Skeletal muscle tissue (tissue), 4 donors: ENCODE measurements around the gene GCN1. TPM values are rescaled to one million over a fixed set of nuclear protein-coding genes. Genes with fewer than 3 reads are reported as not detected.

Experiments
- H3K27ac ChIP-seq: one replicate; pipeline ENCODE4 v1.7.0; 2013; ENCODE audit warnings: mild to moderate bottlenecking, low read depth, low read length, inconsistent platforms
- H3K27me3 ChIP-seq, 3 donors: one replicate each; pipeline ENCODE4 v1.7.0; 2013; ENCODE audit warnings: low read length in 3 of 3; ENCODE audit not compliant: control insufficient read depth in 3 of 3, insufficient read depth in 3 of 3
- H3K36me3 ChIP-seq, 3 donors: one replicate each; pipeline ENCODE4 v1.7.0; 2013; ENCODE audit warnings: low read length in 3 of 3; ENCODE audit not compliant: control insufficient read depth in 3 of 3, insufficient read depth in 3 of 3
- H3K4me1 ChIP-seq, 3 donors: one replicate each; pipeline ENCODE4 v1.7.0; 2013; ENCODE audit warnings: low read length in 3 of 3, mild to moderate bottlenecking in 3 of 3; ENCODE audit not compliant: control insufficient read depth in 3 of 3, insufficient read depth in 3 of 3
- H3K4me3 ChIP-seq, 3 donors: one replicate each; pipeline ENCODE4 v1.7.0; 2013; ENCODE audit warnings: low read length in 3 of 3
- H3K9ac ChIP-seq, 3 donors: one replicate each; pipeline ENCODE4 v1.7.0; 2013; ENCODE audit warnings: low read length in 3 of 3, mild to moderate bottlenecking in 3 of 3, moderate library complexity in 2 of 3, low read depth in 1 of 3
- H3K9me3 ChIP-seq, 3 donors: one replicate each; pipeline ENCODE4 v1.7.0; 2013; ENCODE audit warnings: low read length in 3 of 3; ENCODE audit not compliant: control insufficient read depth in 3 of 3
- total RNA-seq: library from RNA; depleted of rRNA; stranded (reverse); fragments of >200 nt; gene quantifications from one replicate; pipeline ENCODE4 v1.2.3, GENCODE V29; 2014
- donor health status: Osteomylitis.

The GCN1 gene
- total RNA-seq, 1 donor from 2014 or later: 87.2 TPM

GRCh38 chr12:120099738-120100137, 94.8 kb downstream of the GCN1 start:
- H3K9ac ChIP-seq: peak overlapping the region in 1 of 3 donors; percentile 25
- no peak overlapping the region for H3K4me3 ChIP-seq
- H3K9me3 ChIP-seq: no peaks in the 10 kb centered on the region
- H3K27ac ChIP-seq: peak overlapping the region; percentile 87
- H3K4me1 ChIP-seq: peaks cover 30 to 43% (median 41%) of the 10 kb centered on the region in 3 donors
- H3K36me3 ChIP-seq: peaks cover 29 to 44% (median 39%) of the 10 kb centered on the region in 3 donors
- no peaks in the 10 kb centered on the region for H3K27me3 ChIP-seq

GRCh38 chr12:120098756-120099470, 95.6 kb downstream of the GCN1 start:
- Histone ChIP-seq H3K9ac (no peak overlapping the region), H3K4me1 (peaks cover 33 to 46% (median 46%) of the 10 kb centered on the region in 3 donors), H3K27ac (no peak overlapping the region), H3K27me3 (no peaks in the 10 kb centered on the region), H3K4me3 (no peak overlapping the region), H3K9me3 (no peaks in the 10 kb centered on the region), H3K36me3 (peaks cover 33 to 45% (median 39%) of the 10 kb centered on the region in 3 donors)

DNA sequence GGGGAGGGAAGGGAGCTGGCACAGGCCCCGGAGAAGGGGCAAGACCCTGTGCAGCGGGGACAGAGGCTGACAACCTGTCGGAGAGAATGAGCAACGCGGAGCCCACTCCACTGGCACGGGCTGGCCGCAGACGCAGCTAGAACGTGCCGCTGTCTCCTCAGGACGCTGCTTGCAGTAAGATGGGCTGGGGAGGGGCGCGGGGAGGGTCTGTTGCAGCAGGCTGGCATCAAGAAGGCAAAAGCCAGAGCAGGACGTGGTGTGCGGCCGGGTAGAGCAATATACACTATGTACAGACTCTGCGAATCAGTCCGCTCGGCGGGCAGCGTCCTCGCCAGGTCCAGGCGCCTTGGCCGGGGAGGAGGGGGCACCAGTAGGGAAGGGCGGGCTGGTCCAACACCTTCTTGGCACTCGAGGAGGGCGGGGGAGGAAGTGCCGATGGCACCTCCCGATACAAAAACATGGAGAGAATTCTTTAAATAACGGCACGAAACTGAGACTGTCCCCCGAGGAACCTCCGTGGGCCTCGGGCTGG, 97.8 kb downstream of the GCN1 start:
- Histone ChIP-seq H3K4me1 (peaks cover 28 to 36% (median 32%) of the 10 kb centered on the region in 3 donors), H3K4me3 (no peak overlapping the region), H3K36me3 (peaks cover 25 to 30% (median 27%) of the 10 kb centered on the region in 3 donors), H3K27ac (no peak overlapping the region), H3K27me3 (no peaks in the 10 kb centered on the region), H3K9ac (no peak overlapping the region), H3K9me3 (no peaks in the 10 kb centered on the region)

DNA sequence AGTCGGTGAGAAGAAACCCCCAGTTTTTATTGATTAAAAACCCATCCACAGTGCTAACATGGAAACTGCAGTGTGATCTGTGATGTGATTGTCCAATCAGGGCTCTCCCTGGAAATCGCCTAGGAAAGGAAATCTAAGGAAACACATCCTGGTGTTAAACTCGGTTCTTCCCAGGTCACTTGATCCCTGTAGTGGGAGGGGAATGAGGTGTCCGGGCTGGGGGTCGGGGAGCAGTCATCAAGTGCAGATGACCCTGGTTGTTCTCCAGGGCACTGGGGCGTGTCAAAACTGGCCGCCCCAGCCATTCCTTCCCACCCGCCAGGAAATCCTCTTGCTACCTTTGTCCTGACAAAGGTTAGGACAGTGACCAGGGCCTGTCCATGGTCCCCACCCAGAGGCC, 98.8 kb downstream of the GCN1 start:
- Histone ChIP-seq H3K4me1 (peaks cover 27 to 35% (median 32%) of the 10 kb centered on the region in 3 donors), H3K4me3 (no peak overlapping the region), H3K36me3 (peaks cover 25 to 30% (median 27%) of the 10 kb centered on the region in 3 donors), H3K27me3 (no peaks in the 10 kb centered on the region), H3K9ac (no peak overlapping the region), H3K27ac (no peak overlapping the region), H3K9me3 (no peaks in the 10 kb centered on the region)

- no peak overlapping the region for H3K9ac ChIP-seq
- H3K9me3 ChIP-seq: no peaks in the 10 kb centered on the region
- H3K27ac ChIP-seq: no peak overlapping the region
- peaks cover 27 to 35% (median 32%) of the 10 kb centered on the region in 3 donors for H3K4me1 ChIP-seq
- H3K36me3 ChIP-seq: peaks cover 24 to 30% (median 27%) of the 10 kb centered on the region in 3 donors
- no peaks in the 10 kb centered on the region for H3K27me3 ChIP-seq
- H3K4me3 ChIP-seq: no peak overlapping the region
These were observed 99.2 kb downstream of the GCN1 start for GRCh38 chr12:120095331-120095730.

GRCh38 chr12:120094485-120094884, 100.0 kb downstream of the GCN1 start:
- peaks cover 21 to 29% (median 27%) of the 10 kb centered on the region in 3 donors for H3K36me3 ChIP-seq
- H3K4me3 ChIP-seq: no peak overlapping the region
- no peaks in the 10 kb centered on the region for H3K9me3 ChIP-seq
- peak overlapping the region in 1 of 3 donors; percentile 16 for H3K9ac ChIP-seq
- peaks cover 27 to 34% (median 28%) of the 10 kb centered on the region in 3 donors for H3K4me1 ChIP-seq
- H3K27ac ChIP-seq: no peak overlapping the region
- H3K27me3 ChIP-seq: no peaks in the 10 kb centered on the region

GRCh38 chr12:120093592-120094355, 100.7 kb downstream of the GCN1 start:
- peaks cover 30 to 38% (median 32%) of the 10 kb centered on the region in 3 donors for H3K4me1 ChIP-seq
- H3K9ac ChIP-seq: no peak overlapping the region
- peaks cover 17 to 24% (median 24%) of the 10 kb centered on the region in 3 donors for H3K36me3 ChIP-seq
- no peaks in the 10 kb centered on the region for H3K27me3 ChIP-seq
- H3K27ac ChIP-seq: no peak overlapping the region
- no peaks in the 10 kb centered on the region for H3K9me3 ChIP-seq
- no peak overlapping the region for H3K4me3 ChIP-seq

- H3K27ac ChIP-seq: no peak overlapping the region
- no peak overlapping the region for H3K4me3 ChIP-seq
- no peaks in the 10 kb centered on the region for H3K9me3 ChIP-seq
- H3K36me3 ChIP-seq: peaks cover 12 to 19% (median 19%) of the 10 kb centered on the region in 3 donors
- no peak overlapping the region for H3K9ac ChIP-seq
- no peaks in the 10 kb centered on the region for H3K27me3 ChIP-seq
- peaks cover 30 to 38% (median 32%) of the 10 kb centered on the region in 3 donors for H3K4me1 ChIP-seq
These were observed 101.3 kb downstream of the GCN1 start for GRCh38 chr12:120093336-120093591.

DNA sequence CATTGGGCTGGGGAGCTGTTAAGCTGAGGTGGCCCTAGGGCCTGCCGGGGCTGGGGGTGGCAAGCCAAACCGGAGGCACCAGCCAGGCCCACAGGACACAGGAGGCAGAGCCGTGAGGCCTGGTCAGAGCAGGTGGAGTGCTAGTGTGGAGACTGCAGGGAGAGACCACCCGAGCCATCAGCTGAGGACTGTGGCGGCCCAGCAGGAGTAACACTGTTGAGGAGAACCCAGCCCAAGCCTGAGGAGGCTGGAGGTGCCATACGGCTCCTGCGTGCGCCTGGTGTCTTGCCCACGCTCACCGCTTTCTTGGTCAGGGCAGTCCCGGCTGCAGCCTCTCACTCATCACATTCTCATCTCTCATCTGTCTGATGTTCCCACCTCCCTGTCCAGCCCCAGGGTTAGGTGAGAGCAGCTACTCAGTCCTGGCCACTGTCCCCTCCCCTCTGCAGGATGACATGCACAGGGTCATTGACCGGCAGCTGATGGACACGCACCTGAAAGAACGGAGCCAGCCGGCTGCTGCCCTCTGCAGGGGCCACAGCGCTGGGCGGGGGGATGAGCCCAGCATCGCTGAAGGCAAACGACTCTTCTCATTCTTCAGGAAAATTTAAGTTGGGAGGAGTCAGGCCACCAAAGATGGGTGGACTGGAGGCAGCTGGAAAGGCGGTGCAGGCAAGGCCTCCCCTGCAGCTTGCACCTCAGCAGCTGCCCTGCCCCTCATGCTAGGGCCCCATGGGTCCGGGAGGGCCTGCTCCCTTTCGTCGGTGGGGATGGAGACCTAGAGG, 101.8 kb downstream of the GCN1 start:
- H3K27me3 ChIP-seq: no peaks in the 10 kb centered on the region
- H3K27ac ChIP-seq: no peak overlapping the region
- peaks cover 30 to 40% (median 35%) of the 10 kb centered on the region in 3 donors for H3K4me1 ChIP-seq
- H3K9ac ChIP-seq: no peak overlapping the region
- peaks cover 10 to 16% (median 16%) of the 10 kb centered on the region in 3 donors for H3K36me3 ChIP-seq
- no peaks in the 10 kb centered on the region for H3K9me3 ChIP-seq
- H3K4me3 ChIP-seq: no peak overlapping the region
